Activated CD4-positive, alpha-beta T cell treated with anti-CD3 and anti-CD28 coated beads, Interleukin-2, amount 10 ng/mL, durations not matched to agents 7 days and 5 days (primary cell): Measurements from ENCODE around the gene MAPKAPK3. TPM values are rescaled to one million over a fixed set of nuclear protein-coding genes. Genes with fewer than 3 reads are reported as not detected.
A peak's percentile ranks its signal among the peaks of the same experiment; 100 is the strongest.

ENCODE experiments used
- CTCF ChIA-PET: fragments of 350-600 bp; sonication (Branson Sonifier 250); formaldehyde crosslinking; loops from one replicate; lab custom pipeline; 2021; ENCODE audit warnings: antibody characterized with exemption; lab: Charles Lee
- POLR2A ChIA-PET: fragments of 350-600 bp; sonication (Branson Sonifier 250); formaldehyde crosslinking; loops from one replicate; lab custom pipeline; 2021; ENCODE audit warnings: antibody characterized with exemption; lab: Charles Lee
- DNase-seq: peaks from one replicate; pipeline ENCODE4 v3.0.0-alpha.2; 2020
- H3K27ac Mint-ChIP-seq: one replicate; pipeline ENCODE4 v1.8.0; 2021; ENCODE audit warnings: mild to moderate bottlenecking, moderate library complexity, mixed read lengths
- H3K27me3 Mint-ChIP-seq: one replicate; pipeline ENCODE4 v1.8.0; 2021; ENCODE audit warnings: mixed read lengths
- H3K36me3 Mint-ChIP-seq: one replicate; pipeline ENCODE4 v1.8.0; 2021; ENCODE audit warnings: low read depth, mixed read lengths
- H3K4me1 Mint-ChIP-seq: one replicate; pipeline ENCODE4 v1.8.0; 2021; ENCODE audit warnings: mixed read lengths
- H3K4me3 Mint-ChIP-seq: one replicate; pipeline ENCODE4 v1.8.0; 2021; ENCODE audit warnings: mild to moderate bottlenecking, moderate library complexity, mixed read lengths
- H3K9me3 Mint-ChIP-seq: one replicate; pipeline ENCODE4 v1.8.0; 2021; ENCODE audit warnings: mixed read lengths
- total RNA-seq, 2 experiments: library from RNA; stranded (reverse); gene quantifications; one replicate each; pipeline ENCODE4 v1.2.3, GENCODE V29; 2021

MAPKAPK3 gene
- total RNA-seq, 2 experiments from 2014 or later = 135 to 140 TPM

DNA sequence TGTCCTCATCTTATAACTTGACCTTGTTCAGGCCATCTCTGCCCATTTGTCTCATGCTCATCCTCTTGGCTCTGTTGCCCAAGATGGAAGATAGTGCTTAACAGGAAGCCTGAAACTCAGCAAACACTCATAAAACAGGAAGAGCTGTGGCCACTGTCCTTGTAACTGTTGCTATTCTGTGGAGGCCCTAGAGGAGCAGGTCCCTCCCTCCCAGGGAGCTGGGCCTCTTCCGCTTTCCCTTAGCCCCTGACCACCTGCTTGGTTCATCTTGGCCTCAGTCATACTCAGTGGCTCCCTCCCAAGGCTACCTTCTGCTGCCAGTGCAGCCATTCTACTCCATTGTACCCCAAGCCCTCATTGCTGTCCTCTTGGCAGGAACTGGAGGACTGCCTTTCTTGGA, 3.5 kb downstream of the MAPKAPK3 start:
- peak overlapping the region; percentile 76 for H3K4me3 Mint-ChIP-seq
- peaks cover 53% of the 10 kb centered on the region for H3K36me3 Mint-ChIP-seq
- H3K27ac Mint-ChIP-seq = peak overlapping the region; percentile 92
- H3K9me3 Mint-ChIP-seq = no peaks in the 10 kb centered on the region
- H3K4me1 Mint-ChIP-seq = peaks cover 80% of the 10 kb centered on the region
- no peak for DNase-seq
- no peaks in the 10 kb centered on the region for H3K27me3 Mint-ChIP-seq
- ChIA-PET CTCF (interaction anchor here (0.8 to 10.9 kb wide), 11 partner anchors 10 to 1062 kb away, joined by 3 to 274 read pairs (median 4); partner anchors contain the start of genes C3orf18 and HEMK1), POLR2A (interaction anchor here (0.6 to 0.9 kb wide), 4 partner anchors 8 to 17 kb away, joined by 3 read pairs; partner anchors contain the start of gene CISH)

DNA sequence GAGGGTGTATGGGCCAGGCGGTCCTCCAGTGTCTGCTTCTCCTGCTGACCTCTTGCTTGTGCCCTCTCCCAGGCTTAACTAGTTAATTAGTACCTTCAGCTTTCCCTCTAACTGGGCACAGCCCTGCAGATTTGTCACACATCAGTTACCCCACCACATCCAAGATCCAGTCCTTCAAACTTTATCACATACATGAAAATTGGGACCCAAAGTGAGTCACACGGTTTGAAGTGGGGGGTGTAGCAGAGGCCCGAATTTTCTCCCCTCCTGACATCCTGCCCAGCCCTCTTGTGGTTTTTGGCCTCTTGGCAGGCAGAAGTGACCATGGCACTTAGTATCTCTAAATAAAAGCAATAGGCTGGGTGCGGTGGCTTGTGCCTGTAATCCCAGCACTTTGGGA, 3.9 kb downstream of the MAPKAPK3 start:
- H3K27ac Mint-ChIP-seq = peak overlapping the region; percentile 92
- no peaks in the 10 kb centered on the region for H3K27me3 Mint-ChIP-seq
- ChIA-PET POLR2A (interaction anchor here (0.6 to 0.9 kb wide), 3 partner anchors 9 to 18 kb away, joined by 3 read pairs; partner anchors contain the start of gene CISH), CTCF (interaction anchor here (0.8 to 10.9 kb wide), 8 partner anchors 9 to 56 kb away, joined by 3 to 274 read pairs (median 4); partner anchors contain the start of genes C3orf18 and HEMK1)
- peaks cover 52% of the 10 kb centered on the region for H3K36me3 Mint-ChIP-seq
- peak overlapping the region; percentile 76 for H3K4me3 Mint-ChIP-seq
- no peaks in the 10 kb centered on the region for H3K9me3 Mint-ChIP-seq
- H3K4me1 Mint-ChIP-seq = peaks cover 79% of the 10 kb centered on the region
- DNase-seq = no peak

DNA sequence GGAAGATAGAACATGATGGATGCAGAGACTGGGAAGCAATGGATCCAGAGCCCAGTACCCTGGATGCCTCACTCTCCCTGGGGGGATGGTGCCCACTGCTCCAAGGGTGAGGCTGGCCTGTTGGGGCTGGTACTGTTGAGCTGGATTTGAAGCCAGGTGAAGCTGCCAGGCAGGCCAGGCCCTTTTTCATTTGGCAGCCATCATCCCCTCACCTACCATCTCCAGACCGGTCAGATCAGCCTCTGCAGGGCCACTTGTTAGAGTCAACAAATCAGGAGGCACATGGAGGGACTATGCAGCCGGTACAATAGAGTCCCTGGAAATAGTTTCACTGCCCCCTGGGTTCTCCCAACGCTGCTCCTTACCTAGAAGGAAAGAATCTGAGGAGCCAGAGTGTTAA, 5.9 kb downstream of the MAPKAPK3 start:
- Mint-ChIP-seq H3K27ac (peak overlapping the region; percentile 88), H3K27me3 (no peaks in the 10 kb centered on the region), H3K9me3 (no peaks in the 10 kb centered on the region), H3K36me3 (peaks cover 63% of the 10 kb centered on the region), H3K4me3 (no peak overlapping the region), H3K4me1 (peaks cover 89% of the 10 kb centered on the region)
- no peak for DNase-seq
- ChIA-PET POLR2A (no interaction called here), CTCF (interaction anchor here (0.7 to 2.5 kb wide), 7 partner anchors 8 to 53 kb away, joined by 3 to 7 read pairs (median 4); partner anchors contain the start of gene HEMK1)

DNA sequence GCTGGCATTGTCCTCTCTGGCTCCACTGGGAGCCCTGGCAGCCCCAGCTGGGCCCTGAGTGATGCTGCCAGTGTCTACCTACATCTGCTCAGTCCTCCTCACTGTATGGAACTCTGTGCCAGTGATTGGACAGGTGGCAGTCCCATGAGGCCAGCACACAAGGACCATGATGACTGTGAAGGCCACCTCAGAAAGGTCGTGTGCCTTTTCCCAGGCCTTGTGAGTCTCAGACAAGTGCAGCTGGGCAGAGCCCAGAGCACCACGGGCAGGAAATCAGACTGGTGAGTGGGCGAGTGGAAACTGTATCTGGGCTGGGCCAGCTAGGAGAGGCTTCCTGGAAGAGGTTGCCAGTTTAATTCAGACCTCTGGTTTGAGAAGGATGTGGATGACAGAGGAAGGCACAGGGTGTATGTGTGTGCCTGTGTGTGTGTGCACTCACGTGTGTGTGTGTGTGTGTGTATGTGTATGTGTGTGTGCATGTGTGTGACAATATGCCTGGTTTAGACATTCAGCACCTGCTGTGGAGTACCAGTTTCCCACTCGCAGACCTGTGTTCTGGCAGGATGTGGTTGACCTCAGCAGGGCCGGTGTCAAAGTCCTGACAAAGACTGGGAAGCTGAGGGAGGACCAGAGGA, 7.0 kb downstream of the MAPKAPK3 start:
- CTCF ChIA-PET = interaction anchor here (0.6 to 3.2 kb wide), 10 partner anchors 9 to 1058 kb away, joined by 3 to 14 read pairs (median 3); partner anchors contain the start of genes HEMK1 and RBM15B
- Mint-ChIP-seq H3K4me1 (peaks cover 94% of the 10 kb centered on the region), H3K9me3 (no peaks in the 10 kb centered on the region), H3K27ac (peak overlapping the region; percentile 88), H3K4me3 (peak overlapping the region; percentile 37), H3K27me3 (no peaks in the 10 kb centered on the region), H3K36me3 (peaks cover 60% of the 10 kb centered on the region)
- POLR2A ChIA-PET = no interaction called here
- peak; percentile 54 for DNase-seq

DNA sequence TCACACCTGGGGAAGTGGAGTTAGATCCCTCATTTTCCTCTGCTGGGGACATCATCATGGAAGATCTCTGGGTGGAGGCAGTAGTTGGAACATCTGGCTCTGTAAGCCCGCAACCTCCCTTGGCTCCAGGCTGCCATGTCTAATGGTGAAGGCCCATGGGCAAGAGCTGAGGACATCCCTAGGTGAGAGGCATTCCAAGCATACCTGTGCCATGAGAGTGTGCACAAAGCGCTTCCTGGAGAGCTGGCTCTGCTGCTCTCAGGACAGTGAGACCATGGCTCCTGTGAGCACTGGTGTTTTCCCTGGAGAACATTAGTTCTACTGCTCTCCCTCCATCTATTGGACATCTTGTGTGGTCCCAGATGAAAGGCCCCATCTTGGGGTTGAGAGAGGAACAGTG, 7.7 kb downstream of the MAPKAPK3 start:
- DNase-seq = no peak
- no peaks in the 10 kb centered on the region for H3K27me3 Mint-ChIP-seq
- H3K27ac Mint-ChIP-seq = peak overlapping the region; percentile 88
- H3K4me3 Mint-ChIP-seq = peak overlapping the region; percentile 37
- CTCF ChIA-PET = interaction anchor here (0.8 to 3.2 kb wide), 6 partner anchors 9 to 1057 kb away, joined by 3 to 14 read pairs (median 3); partner anchors contain the start of genes CISH and RBM15B
- H3K36me3 Mint-ChIP-seq = peaks cover 54% of the 10 kb centered on the region
- POLR2A ChIA-PET = no interaction called here
- H3K4me1 Mint-ChIP-seq = peaks cover 94% of the 10 kb centered on the region
- H3K9me3 Mint-ChIP-seq = no peaks in the 10 kb centered on the region

DNA sequence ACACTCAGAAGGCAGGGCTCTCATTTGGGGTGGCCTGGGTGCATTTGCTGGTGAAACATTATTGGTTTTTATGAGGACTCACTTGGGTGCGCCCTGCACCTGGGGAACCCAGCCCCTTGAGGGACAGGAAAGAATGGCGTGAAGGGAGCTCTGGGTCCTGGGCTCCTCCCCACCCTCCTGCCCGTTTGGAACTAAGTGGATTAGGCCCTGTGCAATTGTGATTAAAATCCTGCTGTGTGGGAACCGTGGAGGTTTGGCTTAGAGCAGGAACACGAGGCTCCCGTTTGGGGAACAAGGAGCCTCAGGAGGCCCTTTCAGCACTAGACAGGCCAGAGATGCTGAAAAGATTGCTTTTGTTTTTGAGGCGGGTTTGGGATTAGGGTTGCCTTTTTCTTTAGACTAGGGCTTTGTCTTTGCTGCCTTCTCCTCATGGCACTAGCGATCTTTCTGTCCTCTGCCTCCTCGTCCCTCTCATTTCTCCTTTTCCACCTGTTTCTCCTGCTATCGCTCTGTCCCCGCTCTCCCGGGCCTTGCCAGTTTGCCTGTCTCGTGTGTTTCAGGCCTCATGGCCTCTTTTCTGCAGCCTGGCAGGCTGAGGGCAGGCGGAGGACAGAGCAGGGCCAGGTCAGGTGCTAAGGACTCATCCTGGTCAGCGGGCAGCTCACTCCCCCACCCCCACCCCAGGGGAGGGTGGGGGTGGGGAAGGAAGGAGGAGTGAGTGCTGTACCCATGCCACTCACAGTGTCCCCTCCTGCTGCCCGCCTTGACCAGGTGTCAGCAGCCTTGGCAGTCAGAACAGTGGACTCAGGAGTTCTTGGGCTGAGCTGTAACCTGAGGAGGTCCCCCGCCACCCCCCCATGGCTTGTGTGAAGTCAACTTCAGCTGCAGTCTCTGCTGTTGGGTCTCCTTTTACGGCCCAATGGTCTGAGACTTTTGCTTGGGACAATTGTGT, 8.6 kb downstream of the MAPKAPK3 start:
- ChIA-PET POLR2A (no interaction called here), CTCF (interaction anchor here (0.5 to 3.2 kb wide), 8 partner anchors 8 to 246 kb away, joined by 3 to 14 read pairs (median 4); partner anchors contain the start of genes CISH and MAPKAPK3)
- peaks cover 94% of the 10 kb centered on the region for H3K4me1 Mint-ChIP-seq
- DNase-seq = no peak
- H3K9me3 Mint-ChIP-seq = no peaks in the 10 kb centered on the region
- H3K27me3 Mint-ChIP-seq = no peaks in the 10 kb centered on the region
- H3K36me3 Mint-ChIP-seq = peaks cover 54% of the 10 kb centered on the region
- no peak overlapping the region for H3K4me3 Mint-ChIP-seq
- H3K27ac Mint-ChIP-seq = peak overlapping the region; percentile 39

DNA sequence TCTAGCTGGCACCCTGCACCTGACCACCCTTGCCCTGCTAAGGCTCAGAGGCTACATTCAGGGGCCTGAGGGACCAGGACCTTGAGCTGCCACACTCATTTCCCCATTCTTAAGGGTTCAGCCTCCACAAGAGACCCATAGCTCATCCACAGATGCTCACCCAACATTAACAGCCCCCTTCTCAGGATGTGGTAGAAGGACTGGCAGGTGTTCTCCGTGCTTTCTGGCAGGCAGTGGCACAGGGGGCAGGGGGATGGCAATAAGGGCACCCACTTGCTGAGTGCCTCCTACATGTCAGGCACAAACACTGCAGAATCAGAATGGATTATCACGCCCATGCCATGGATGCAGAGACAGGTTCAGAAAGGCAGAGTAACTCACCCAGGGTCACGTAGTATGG, 9.4 kb downstream of the MAPKAPK3 start:
- POLR2A ChIA-PET = interaction anchor here (0.6 kb wide), 1 partner anchor 10 kb away, joined by 3 read pairs; no protein-coding TSS in a partner anchor
- no peaks in the 10 kb centered on the region for H3K9me3 Mint-ChIP-seq
- CTCF ChIA-PET = interaction anchor here (0.5 to 3.2 kb wide), 8 partner anchors 8 to 245 kb away, joined by 3 to 14 read pairs (median 4); partner anchors contain the start of gene MAPKAPK3
- H3K4me1 Mint-ChIP-seq = peaks cover 96% of the 10 kb centered on the region
- peaks cover 51% of the 10 kb centered on the region for H3K36me3 Mint-ChIP-seq
- H3K27me3 Mint-ChIP-seq = no peaks in the 10 kb centered on the region
- peak overlapping the region; percentile 13 for H3K27ac Mint-ChIP-seq
- no peak overlapping the region for H3K4me3 Mint-ChIP-seq
- no peak for DNase-seq

DNA sequence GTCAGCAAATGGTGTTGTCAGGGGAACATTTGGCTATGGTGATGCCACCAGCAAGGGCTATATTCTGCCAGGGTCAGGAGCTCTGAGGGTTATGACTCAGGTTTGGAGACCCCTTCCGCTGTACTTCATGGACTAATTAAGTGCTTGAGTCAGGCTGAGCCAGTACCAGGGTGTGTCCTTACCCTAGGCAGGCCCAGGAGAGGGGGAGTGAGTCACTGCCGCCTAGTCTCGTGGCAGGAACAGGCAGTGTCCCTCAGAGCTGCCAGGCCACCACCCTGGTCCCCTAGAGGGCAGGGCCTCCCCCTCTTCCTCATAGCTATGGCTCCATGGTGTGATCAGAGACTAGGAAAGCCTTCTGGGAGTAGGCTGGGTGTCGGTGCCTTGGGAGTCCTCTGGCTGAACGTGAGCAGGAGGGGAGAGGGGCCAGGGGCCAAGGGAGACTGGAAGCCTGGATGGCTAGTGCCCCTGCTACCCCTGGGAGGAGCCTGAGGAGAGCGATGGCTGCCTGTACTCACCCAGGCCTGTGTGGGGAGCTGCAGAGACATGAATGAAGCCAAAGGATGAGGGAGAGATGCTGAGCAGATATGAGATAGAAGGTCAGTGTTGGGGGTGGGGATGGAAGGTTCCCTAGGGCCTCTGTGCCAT, 10.6 kb downstream of the MAPKAPK3 start:
- CTCF ChIA-PET = interaction anchor here (0.9 to 5.8 kb wide), 9 partner anchors 8 to 1346 kb away, joined by 3 to 33 read pairs (median 4); partner anchors contain the start of gene ABHD14B
- DNase-seq = no peak
- H3K9me3 Mint-ChIP-seq = no peaks in the 10 kb centered on the region
- H3K4me1 Mint-ChIP-seq = peaks cover 97% of the 10 kb centered on the region
- H3K4me3 Mint-ChIP-seq = no peak overlapping the region
- POLR2A ChIA-PET = interaction anchor here (0.6 kb wide), 1 partner anchor 29 kb away, joined by 3 read pairs; no protein-coding TSS in a partner anchor
- H3K36me3 Mint-ChIP-seq = peaks cover 55% of the 10 kb centered on the region
- H3K27me3 Mint-ChIP-seq = no peaks in the 10 kb centered on the region
- peak overlapping the region; percentile 9 for H3K27ac Mint-ChIP-seq

DNA sequence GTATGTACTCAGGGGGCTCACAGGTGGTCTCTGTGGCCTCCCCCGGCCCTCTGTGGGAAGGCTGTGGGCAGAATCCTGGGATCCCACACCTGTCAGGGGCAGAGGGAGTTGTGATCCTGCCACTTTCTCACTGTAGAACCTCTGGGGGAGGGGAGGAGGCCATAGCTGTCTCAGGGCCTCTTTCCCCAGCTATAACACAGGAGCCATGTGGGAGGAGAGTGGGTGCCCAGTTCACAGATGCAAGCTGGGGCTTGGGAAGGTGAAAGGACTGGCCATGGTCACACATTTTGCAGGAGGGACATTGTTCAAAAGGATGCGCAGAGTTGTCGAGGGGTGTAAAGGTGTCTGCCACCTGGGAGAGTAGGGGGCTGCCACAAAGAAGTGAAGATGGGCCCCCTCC, 11.7 kb downstream of the MAPKAPK3 start:
- POLR2A ChIA-PET = no interaction called here

DNA sequence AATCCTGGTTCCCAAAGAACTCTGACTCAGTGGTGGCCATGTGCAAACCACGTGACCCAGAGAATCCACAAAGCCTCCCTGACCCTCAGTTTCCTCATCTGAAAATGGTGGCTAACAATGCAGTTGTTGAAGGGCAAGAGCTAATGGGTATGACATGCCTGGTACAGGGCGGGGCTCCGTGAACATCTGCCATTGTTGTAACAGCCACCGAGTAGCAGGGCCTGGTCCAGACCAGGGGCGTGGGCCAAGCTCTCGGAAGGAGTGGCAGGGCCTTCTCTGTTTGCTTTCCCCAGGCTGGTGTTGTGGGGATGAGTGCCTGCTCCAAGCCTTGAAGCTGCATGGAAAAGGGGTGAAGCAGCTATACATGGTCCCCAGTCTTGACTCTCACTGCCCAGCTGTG, 13.4 kb downstream of the MAPKAPK3 start:
- Mint-ChIP-seq H3K27ac (peak overlapping the region; percentile 27), H3K4me3 (no peak overlapping the region), H3K9me3 (no peaks in the 10 kb centered on the region), H3K27me3 (no peaks in the 10 kb centered on the region), H3K36me3 (peaks cover 49% of the 10 kb centered on the region), H3K4me1 (peaks cover 92% of the 10 kb centered on the region)
- ChIA-PET POLR2A (no interaction called here), CTCF (interaction anchor here (1.0 to 5.8 kb wide), 4 partner anchors 8 to 20 kb away, joined by 3 to 33 read pairs (median 8); partner anchors contain the start of gene MAPKAPK3)
- no peak for DNase-seq

More for the DNA sequence above, 11.7 kb downstream of the MAPKAPK3 start:
- Mint-ChIP-seq H3K4me3 (no peak overlapping the region), H3K27ac (no peak overlapping the region), H3K27me3 (no peaks in the 10 kb centered on the region), H3K9me3 (no peaks in the 10 kb centered on the region), H3K4me1 (peaks cover 97% of the 10 kb centered on the region), H3K36me3 (peaks cover 50% of the 10 kb centered on the region)
- CTCF ChIA-PET = interaction anchor here (1.3 to 5.8 kb wide), 6 partner anchors 9 to 58 kb away, joined by 3 to 33 read pairs (median 4); no protein-coding TSS in a partner anchor
- no peak for DNase-seq

DNA sequence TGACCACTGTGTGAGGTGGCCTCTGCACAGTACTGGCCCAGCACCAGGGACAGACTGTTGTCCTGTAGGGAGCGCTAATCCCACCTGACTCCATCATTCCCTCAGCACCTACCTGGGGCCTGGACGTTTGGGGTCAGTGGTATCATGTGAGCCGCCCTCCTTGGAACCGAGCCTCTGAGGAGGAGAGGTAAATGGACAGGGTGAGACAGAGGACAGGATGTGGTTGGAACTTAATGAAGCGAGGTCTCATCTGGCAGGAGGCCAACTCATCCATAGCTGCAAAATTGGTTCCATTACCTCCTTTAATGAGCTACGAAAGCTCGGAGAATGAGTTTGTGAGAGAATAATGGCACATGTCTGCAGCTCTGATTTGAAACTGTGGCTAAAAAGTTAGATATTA, 13.9 kb downstream of the MAPKAPK3 start:
- Mint-ChIP-seq H3K4me1 (peaks cover 88% of the 10 kb centered on the region), H3K36me3 (peaks cover 49% of the 10 kb centered on the region), H3K27me3 (no peaks in the 10 kb centered on the region), H3K4me3 (no peak overlapping the region), H3K9me3 (no peaks in the 10 kb centered on the region), H3K27ac (peak overlapping the region; percentile 27)
- POLR2A ChIA-PET = no interaction called here
- CTCF ChIA-PET = interaction anchor here (1.0 to 5.8 kb wide), 7 partner anchors 8 to 62 kb away, joined by 3 to 33 read pairs (median 3); partner anchors contain the start of gene MAPKAPK3
- no peak for DNase-seq
